Activated CD8-positive, alpha-beta T cell treated with anti-CD3 and anti-CD28 coated beads for 36 hours (primary cell): ENCODE data around the gene ZMAT5. TPM values are rescaled to one million over a fixed set of nuclear protein-coding genes. Genes with fewer than 3 reads are reported as not detected.

ENCODE experiments used
- ATAC-seq: fragments of 200-7000 bp; cut with Tn5 transposase; one replicate; pipeline ENCODE4 v1.10.0; 2021; ENCODE audit warnings: mild to moderate bottlenecking, moderate library complexity
- CTCF ChIA-PET: fragments of 350-600 bp; sonication (Branson Sonifier 250); formaldehyde crosslinking; loops from one replicate; lab custom pipeline; 2021; ENCODE audit warnings: antibody characterized with exemption; lab: Charles Lee
- POLR2A ChIA-PET: fragments of 350-600 bp; sonication (Branson Sonifier 250); formaldehyde crosslinking; loops from one replicate; lab custom pipeline; 2021; ENCODE audit warnings: antibody characterized with exemption; lab: Charles Lee
- DNase-seq: peaks from one replicate; pipeline ENCODE4 v3.0.0-alpha.2; 2020
- H3K27ac Mint-ChIP-seq: one replicate; pipeline ENCODE4 v1.8.0; 2021; ENCODE audit warnings: mild to moderate bottlenecking, mixed read lengths
- H3K27me3 Mint-ChIP-seq: one replicate; pipeline ENCODE4 v1.8.0; 2021; ENCODE audit warnings: mixed read lengths
- H3K36me3 Mint-ChIP-seq: one replicate; pipeline ENCODE4 v1.8.0; 2021; ENCODE audit warnings: low read depth, mixed read lengths
- H3K4me1 Mint-ChIP-seq: one replicate; pipeline ENCODE4 v1.8.0; 2021; ENCODE audit warnings: low read depth, mixed read lengths
- H3K4me3 Mint-ChIP-seq: one replicate; pipeline ENCODE4 v1.8.0; 2021; ENCODE audit warnings: mild to moderate bottlenecking, moderate library complexity, mixed read lengths
- H3K9me3 Mint-ChIP-seq: one replicate; pipeline ENCODE4 v1.8.0; 2021; ENCODE audit warnings: mixed read lengths
- CTCF ChIP-seq: fragments of 200-600 bp; IDR thresholded peaks from one replicate; pipeline ENCODE4 v1.8.0; 2022; ENCODE audit warnings: antibody characterized with exemption, mild to moderate bottlenecking
- intact Hi-C: fragments of 100-400 bp; cut with micrococcal nuclease; formaldehyde crosslinking; loops from one replicate; pipeline ENCODE4 v1.10.0; 2022
- total RNA-seq, 2 experiments: library from RNA; stranded (reverse); gene quantifications; one replicate each; pipeline ENCODE4 v1.2.3, GENCODE V29; 2021

Gene ZMAT5
- total RNA-seq, 2 experiments from 2014 or later = 18.5 to 18.7 TPM

GRCh38 chr22:29710193-29710592, 56.6 kb downstream of the ZMAT5 start:
- no peak for TF ChIP-seq CTCF
- no peak for ATAC-seq

GRCh38 chr22:29707471-29707870, 59.3 kb downstream of the ZMAT5 start:
- Mint-ChIP-seq H3K27ac (no peak overlapping the region), H3K9me3 (no peaks in the 10 kb centered on the region), H3K4me3 (no peak overlapping the region), H3K4me1 (no peaks in the 10 kb centered on the region), H3K36me3 (no peaks in the 10 kb centered on the region), H3K27me3 (no peaks in the 10 kb centered on the region)
- DNase-seq = no peak
- ChIA-PET POLR2A (no interaction called here), CTCF (no interaction called here)
- no peak for TF ChIP-seq CTCF
- intact Hi-C loops = no loop called here
- no peak for ATAC-seq

More at GRCh38 chr22:29710193-29710592, 56.6 kb downstream of the ZMAT5 start:
- DNase-seq = no peak
- intact Hi-C loops = no loop called here
- ChIA-PET POLR2A (no interaction called here), CTCF (interaction anchor here (0.8 kb wide), 1 partner anchor 31 kb away, joined by 3 read pairs; no protein-coding TSS in a partner anchor)
- H3K27me3 Mint-ChIP-seq = peaks cover 1% of the 10 kb centered on the region
- H3K36me3 Mint-ChIP-seq = no peaks in the 10 kb centered on the region
- H3K9me3 Mint-ChIP-seq = no peaks in the 10 kb centered on the region
- H3K4me1 Mint-ChIP-seq = no peaks in the 10 kb centered on the region
- H3K4me3 Mint-ChIP-seq = no peak overlapping the region
- no peak overlapping the region for H3K27ac Mint-ChIP-seq

GRCh38 chr22:29707010-29707409, 59.8 kb downstream of the ZMAT5 start:
- intact Hi-C loops = no loop called here
- CTCF ChIA-PET = interaction anchor here (1.0 kb wide), 1 partner anchor 81 kb away, joined by 3 read pairs; no protein-coding TSS in a partner anchor
- no peak for ATAC-seq
- H3K4me1 Mint-ChIP-seq = no peaks in the 10 kb centered on the region
- no peak for DNase-seq
- H3K27me3 Mint-ChIP-seq = peaks cover under 1% of the 10 kb centered on the region
- H3K27ac Mint-ChIP-seq = no peak overlapping the region
- POLR2A ChIA-PET = no interaction called here
- no peak overlapping the region for H3K4me3 Mint-ChIP-seq
- no peaks in the 10 kb centered on the region for H3K36me3 Mint-ChIP-seq
- no peaks in the 10 kb centered on the region for H3K9me3 Mint-ChIP-seq
- no peak for TF ChIP-seq CTCF

- POLR2A ChIA-PET = interaction anchor here (0.6 kb wide), 1 partner anchor 112 kb away, joined by 3 read pairs; no protein-coding TSS in a partner anchor
- H3K27me3 Mint-ChIP-seq = peaks cover 2% of the 10 kb centered on the region
- DNase-seq (no peak), ATAC-seq (no peak)
- TF ChIP-seq CTCF = no peak
- no peak overlapping the region for H3K27ac Mint-ChIP-seq
- intact Hi-C loops = no loop called here
- H3K36me3 Mint-ChIP-seq = no peaks in the 10 kb centered on the region
- no peak overlapping the region for H3K4me3 Mint-ChIP-seq
- H3K4me1 Mint-ChIP-seq = peaks cover under 1% of the 10 kb centered on the region
- H3K9me3 Mint-ChIP-seq = no peaks in the 10 kb centered on the region
- CTCF ChIA-PET = interaction anchor here (1.0 kb wide), 1 partner anchor 81 kb away, joined by 3 read pairs; no protein-coding TSS in a partner anchor
Observed at GRCh38 chr22:29706486-29706885, 60.3 kb downstream of the ZMAT5 start.

GRCh38 chr22:29705651-29706050, 61.2 kb downstream of the ZMAT5 start:
- ChIA-PET POLR2A (no interaction called here), CTCF (interaction anchor here (1.0 kb wide), 1 partner anchor 80 kb away, joined by 3 read pairs; no protein-coding TSS in a partner anchor)
- DNase-seq = no peak
- no peaks in the 10 kb centered on the region for H3K9me3 Mint-ChIP-seq
- no peak for TF ChIP-seq CTCF
- no peak overlapping the region for H3K4me3 Mint-ChIP-seq
- ATAC-seq = no peak
- no peaks in the 10 kb centered on the region for H3K36me3 Mint-ChIP-seq
- peaks cover 2% of the 10 kb centered on the region for H3K27me3 Mint-ChIP-seq
- intact Hi-C loops = no loop called here
- H3K4me1 Mint-ChIP-seq = peaks cover 2% of the 10 kb centered on the region
- no peak overlapping the region for H3K27ac Mint-ChIP-seq
